Stimulated activated CD4-positive, alpha-beta T cell treated with anti-CD3 and anti-CD28 coated beads, Interleukin-12 subunit alpha, Interleukin-12 subunit beta, amount 100 ng/mL, for 24 hours (primary cell): Measurements from ENCODE around the gene BCAS1.
"Not testable (repeated sequence)": the region's sequence is repeated elsewhere in the genome, so short reads cannot be mapped to it uniquely, and the experiment has no call there.

Experiments used
- DNase-seq, 2 experiments: peaks; one replicate each; pipeline ENCODE4 v3.0.0-alpha.2; 2020; ENCODE audit warnings: low read depth in 2 of 2

The BCAS1 gene

DNA sequence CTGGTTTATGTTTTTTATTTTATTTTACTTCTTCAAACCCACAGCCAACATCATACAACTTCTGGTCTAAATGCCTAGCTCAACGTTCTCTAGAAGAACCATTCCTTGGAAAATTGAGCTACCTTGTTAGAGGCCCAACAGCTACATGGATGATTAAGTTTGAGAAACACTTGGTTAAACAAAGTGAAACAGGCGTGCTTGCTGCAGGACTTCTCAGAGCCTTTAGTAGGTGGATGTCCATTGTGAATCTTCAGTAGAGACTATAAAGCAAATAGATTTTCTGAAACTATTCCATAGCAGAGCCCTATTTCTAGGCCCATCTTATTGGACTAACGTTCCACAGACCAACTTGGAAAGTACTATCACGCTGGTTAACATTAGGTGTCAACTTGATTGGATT lies 51.3 kb downstream of the BCAS1 start:
- DNase-seq = no peak

GRCh38 chr20:54017846-54018245 lies 52.5 kb downstream of the BCAS1 start:
- no peak for DNase-seq

- DNase-seq = no peak
Measured at GRCh38 chr20:54015496-54015895, 54.9 kb downstream of the BCAS1 start.

GRCh38 chr20:54014293-54014926 lies 56.0 kb downstream of the BCAS1 start:
- no peak for DNase-seq

DNA sequence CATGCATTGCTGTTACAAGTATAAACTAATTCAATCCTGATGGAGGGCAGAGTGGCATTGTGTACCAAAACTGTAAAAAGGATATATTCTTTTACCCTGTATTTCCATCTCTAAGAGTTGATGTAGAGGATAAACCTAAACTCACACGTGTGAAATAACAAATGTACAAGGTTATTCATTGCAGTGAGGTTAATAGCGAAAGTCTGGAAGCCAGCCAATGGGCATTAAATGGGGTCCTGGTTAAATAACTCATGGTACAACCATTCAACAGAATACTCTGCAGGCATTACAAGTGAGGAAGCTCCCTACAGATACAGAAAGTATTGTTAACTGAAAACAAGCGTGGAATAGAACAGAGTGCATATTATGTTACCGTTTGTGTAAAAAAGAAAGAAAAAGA lies 56.9 kb downstream of the BCAS1 start:
- no peak for DNase-seq

DNA sequence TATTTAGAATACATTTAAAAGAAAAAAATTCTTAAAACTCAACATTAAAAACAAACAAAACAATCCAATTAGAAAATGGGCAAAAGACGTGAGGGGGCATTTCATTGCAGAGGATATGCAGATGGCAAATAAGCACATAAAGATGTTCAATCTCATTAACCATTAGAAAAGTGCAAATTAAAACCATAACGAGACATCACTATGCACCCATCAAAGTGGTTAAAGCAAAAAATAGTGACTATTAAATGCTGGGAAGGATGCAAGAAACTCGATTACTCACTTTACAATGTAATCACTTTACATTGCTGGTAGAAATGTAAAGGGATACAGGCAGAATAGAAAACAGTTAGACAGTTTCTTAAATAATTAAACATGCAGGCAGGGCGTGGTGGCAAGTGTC lies 59.0 kb downstream of the BCAS1 start:
- DNase-seq = no peak

GRCh38 chr20:54006216-54006615 lies 64.2 kb downstream of the BCAS1 start:
- not testable (repeated sequence) for DNase-seq

DNA sequence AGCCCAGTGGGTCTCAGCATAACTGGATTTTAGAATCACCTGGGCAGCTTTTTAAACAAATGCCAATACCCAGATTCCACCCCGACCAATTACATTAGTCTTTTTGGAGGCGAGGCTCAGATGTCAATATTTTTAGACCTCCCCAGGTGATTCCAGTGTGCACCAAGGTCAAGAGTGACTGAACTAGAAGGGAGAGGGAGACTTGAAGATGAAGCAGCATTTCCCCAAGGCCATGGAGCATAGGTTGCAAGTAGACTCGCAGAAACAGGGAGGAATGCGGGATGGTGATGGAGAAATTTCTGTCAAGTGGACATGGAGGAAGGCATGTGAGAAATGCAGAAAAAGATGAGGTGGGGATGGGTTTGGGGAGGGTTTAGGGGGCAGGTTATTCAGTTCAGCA lies 64.9 kb downstream of the BCAS1 start:
- DNase-seq = no peak

GRCh38 chr20:54004445-54004844 lies 65.9 kb downstream of the BCAS1 start:
- DNase-seq = no peak

DNA sequence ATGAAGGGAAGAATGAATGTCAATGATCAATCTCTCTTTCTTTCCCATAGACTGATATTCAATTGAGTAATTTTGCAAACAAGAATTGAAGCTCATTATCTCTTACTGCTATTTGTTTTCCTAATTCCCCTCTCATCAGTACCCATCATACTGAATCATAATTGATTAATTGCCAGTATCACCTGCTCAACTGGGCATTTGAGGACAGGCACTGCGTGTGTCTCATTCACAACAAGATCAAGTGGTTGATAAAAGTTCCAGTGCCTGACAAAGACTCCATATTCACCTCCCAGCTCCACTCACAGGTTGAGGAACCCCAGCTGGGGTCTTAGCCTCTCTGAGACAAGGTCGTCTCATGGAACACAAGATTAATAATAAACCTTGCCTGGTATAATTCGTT lies 67.7 kb downstream of the BCAS1 start:
- DNase-seq = no peak

DNA sequence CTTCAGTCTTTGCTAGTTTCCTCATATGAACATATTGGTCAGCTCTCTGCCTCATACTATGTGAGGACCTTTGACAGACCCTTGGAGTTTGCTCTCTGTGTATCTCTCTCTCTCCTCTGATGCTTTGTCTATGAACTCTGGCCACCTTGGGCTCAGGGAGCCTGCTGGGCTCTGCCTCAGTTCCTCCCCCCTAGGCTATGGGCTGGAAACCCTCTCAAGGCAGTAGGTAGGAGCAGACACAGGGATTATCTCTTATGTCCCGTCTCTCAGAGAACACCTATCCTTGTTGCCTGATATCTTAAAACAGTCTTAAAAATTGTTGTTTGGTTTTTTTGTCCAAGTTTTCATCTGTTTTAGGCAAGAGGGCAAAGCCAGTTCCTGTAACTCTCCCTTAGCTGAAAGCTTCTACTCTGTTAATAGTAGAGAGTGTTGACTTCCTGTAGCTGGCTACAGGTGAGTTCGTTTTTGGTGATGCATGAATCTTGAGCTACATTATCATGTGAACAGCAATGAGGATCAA lies 68.3 kb downstream of the BCAS1 start:
- no peak for DNase-seq

DNA sequence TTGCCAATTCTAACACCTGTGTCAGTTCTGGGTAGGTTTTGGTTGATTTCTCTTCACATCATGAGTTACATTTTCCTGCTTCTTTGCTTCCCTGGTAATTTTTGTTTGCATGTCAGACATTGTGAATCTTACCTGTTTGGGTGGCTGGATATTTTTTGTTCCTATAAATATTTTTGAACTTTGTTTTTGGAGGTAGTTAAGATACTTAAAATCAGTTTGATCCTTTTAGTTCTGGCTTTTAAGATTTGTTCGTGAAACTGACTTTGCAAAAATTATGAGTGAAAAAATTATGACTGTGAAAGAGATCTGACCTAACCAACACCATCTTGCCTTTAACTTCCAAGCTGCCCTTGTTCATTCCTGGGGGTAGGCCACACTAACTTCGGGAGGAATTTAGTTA lies 69.5 kb downstream of the BCAS1 start:
- no peak for DNase-seq

DNA sequence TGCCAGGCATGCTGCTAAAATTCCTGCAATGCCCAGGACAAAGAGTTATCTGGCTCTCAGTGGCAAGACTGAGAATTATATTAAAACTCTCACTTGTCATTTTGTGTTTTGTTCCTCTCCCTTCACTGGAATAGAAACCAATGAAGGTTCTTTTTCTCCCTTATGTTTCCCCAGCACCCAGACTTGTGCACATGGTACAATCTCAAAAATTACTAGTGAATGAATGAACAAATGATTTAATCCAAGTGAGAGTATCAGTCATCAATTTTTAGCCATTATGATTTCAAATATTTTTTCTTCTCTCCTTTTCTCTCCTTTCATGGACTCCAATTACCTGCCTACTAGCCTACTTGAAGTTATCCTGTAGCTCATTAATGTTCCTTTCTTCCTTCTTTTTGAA lies 70.1 kb downstream of the BCAS1 start:
- no peak for DNase-seq

GRCh38 chr20:53999077-53999476 lies 71.3 kb downstream of the BCAS1 start:
- no peak for DNase-seq

DNA sequence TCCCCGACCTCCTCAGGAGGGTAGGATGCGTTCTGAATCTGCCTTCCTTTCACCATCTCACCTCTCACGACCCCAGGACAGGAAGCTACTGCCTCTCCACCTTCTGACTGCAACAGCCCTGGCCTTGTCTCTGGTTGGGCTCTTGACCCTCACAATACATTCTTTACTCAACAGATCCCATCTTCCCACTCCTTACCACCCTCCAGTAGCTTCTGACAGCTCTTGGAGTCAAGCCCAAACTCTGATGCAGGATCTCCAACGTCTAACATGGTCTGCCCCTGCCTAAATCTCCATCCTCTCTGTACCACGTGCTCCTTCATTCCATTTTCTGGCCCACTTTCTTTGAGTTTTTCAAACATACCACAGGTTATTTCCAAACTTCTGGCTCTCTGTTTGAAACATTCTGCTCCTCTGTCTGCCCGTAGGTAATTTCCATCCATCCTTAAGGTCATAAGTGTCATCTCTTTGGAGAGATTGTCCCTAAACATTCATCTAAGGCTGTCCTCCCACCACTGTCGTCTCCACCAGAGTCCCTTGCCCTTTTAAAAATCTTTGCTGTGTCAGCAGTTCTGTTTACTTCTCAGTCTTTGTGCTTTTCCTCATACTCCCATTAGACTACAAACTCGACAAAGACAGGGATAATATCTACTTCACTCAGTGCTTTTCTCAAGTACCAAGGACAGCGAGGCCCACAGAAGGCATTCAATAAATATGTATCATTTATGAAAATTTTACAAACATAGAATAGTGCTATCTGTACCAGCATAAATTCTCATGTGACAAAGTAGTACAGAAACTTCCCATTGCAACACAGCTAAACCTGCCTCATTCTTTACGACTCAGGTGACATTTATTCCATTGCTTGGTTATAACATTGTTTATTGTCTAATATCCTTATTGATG lies 73.6 kb downstream of the BCAS1 start:
- no peak for DNase-seq

DNA sequence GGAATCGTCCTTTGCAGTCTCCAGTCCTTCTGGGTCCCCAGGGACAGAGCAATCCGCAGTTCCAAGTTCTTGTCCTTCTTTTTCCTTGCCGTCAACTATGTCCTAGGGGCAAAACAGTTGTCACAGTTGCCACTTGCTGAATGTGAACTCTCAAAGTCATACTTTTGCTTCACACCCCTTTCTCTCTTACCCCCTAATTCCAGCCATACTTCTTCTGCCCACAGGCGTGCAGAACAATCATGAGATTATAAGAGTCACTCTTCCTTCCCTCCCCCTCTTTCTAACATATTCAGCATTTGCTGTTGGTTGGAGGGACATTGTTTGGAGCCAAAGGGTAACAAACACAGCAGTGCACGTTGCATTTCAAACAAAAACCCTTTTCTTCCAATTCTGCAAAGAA lies 74.4 kb downstream of the BCAS1 start:
- DNase-seq = no peak

DNA sequence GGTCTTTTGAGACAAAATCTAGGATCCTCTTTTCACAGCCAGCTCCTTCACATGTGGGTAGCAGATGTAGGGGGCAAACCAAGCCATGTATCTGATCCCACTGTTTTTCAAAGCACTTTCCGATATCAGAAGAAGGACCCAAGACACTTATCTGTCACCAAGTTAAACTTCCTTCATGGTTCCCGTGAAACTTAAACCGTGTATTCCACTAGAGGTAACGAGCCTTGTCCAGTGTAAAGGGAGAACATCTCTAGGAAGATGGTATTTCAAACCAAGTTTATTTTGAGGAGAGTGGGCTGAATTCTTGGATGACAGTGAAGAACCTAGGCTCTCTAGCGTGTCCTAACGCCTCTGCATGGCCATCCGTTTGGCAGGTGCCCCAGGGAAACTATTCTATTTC lies 76.3 kb downstream of the BCAS1 start:
- no peak for DNase-seq

- DNase-seq = no peak
Measured at GRCh38 chr20:53993310-53993709, 77.1 kb downstream of the BCAS1 start.

GRCh38 chr20:53990768-53991450 lies 79.5 kb downstream of the BCAS1 start:
- no peak for DNase-seq

DNA sequence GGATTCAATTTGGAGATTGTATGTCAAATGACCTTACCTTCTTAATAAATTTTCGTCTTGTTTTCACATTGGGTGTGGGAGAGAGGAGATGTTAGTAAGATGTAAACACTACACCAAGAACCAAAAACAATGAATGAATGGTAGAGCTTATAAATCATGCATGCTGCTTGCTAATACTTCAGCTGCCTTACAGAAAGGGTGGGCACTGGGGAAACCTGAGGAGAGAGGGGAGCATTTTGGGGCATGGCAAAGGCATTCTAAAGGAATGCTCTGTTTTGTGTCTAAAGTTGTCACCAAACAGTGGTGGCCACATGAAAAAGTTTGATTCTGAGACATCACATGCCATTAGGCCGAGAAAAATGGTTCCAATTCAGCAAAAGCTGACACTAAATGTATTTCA lies 80.4 kb downstream of the BCAS1 start:
- no peak for DNase-seq

GRCh38 chr20:53989401-53989800 lies 81.0 kb downstream of the BCAS1 start:
- DNase-seq = no peak

- DNase-seq = no peak
Measured at GRCh38 chr20:53986037-53986650, 84.2 kb downstream of the BCAS1 start.
